HFF-Myc (cell line): ENCODE measurements around the gene AMBN.
"Not testable (repeated sequence)": the region's sequence is repeated elsewhere in the genome, so short reads cannot be mapped to it uniquely, and the experiment has no call there.

Source experiments
- DNase-seq: peaks from one replicate; pipeline ENCODE4 v3.0.0-alpha.2; 2011; ENCODE audit warnings: low read depth; ENCODE audit errors: extremely low read depth
- H3K4me3 ChIP-seq: replicated peaks from 2 replicates; pipeline ENCODE4 v1.5.1; 2011; ENCODE audit warnings: low read depth, mild to moderate bottlenecking, control low read depth, low read length
- CTCF ChIP-seq: IDR thresholded peaks from 2 replicates; pipeline ENCODE4 v1.5.1; 2012; ENCODE audit warnings: mild to moderate bottlenecking, low read depth, low read length, control low read depth; ENCODE audit errors: missing control alignments

The AMBN gene

GRCh38 chr4:70630162-70630561 is 38.1 kb downstream of the AMBN start:
- no peak for TF ChIP-seq CTCF
- DNase-seq, result no peak
- no peak overlapping the region for H3K4me3 ChIP-seq

GRCh38 chr4:70632028-70632427 is 40.0 kb downstream of the AMBN start:
- TF ChIP-seq CTCF, result no peak
- DNase-seq, result no peak
- no peak overlapping the region for H3K4me3 ChIP-seq

DNA sequence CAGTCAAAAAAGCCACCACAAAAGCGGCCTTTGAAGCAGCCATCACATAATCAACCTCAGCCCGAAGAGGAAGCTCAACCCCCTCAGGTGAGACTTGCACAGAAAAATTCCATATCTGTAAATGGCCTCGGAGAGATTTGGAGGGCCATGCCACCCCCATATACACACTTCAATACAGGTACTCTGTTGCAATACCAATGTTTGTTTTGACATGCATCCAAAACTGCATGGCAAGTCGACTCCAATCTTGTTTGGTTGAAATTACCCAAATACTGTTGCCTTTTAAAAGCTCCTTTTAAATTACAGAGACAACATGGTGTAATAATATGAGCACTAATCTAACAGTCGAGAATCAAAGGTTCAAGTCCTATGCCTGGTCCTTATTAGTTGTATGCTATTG is 42.4 kb downstream of the AMBN start:
- DNase-seq, result no peak
- H3K4me3 ChIP-seq, result no peak overlapping the region
- TF ChIP-seq CTCF, result no peak

GRCh38 chr4:70637239-70637913 is 45.3 kb downstream of the AMBN start:
- H3K4me3 ChIP-seq, result no peak overlapping the region

GRCh38 chr4:70640192-70640591 is 48.1 kb downstream of the AMBN start:
- TF ChIP-seq CTCF, result no peak
- no peak for DNase-seq
- H3K4me3 ChIP-seq, result no peak overlapping the region

More at GRCh38 chr4:70637239-70637913, 45.3 kb downstream of the AMBN start:
- DNase-seq, result no peak
- no peak for TF ChIP-seq CTCF

DNA sequence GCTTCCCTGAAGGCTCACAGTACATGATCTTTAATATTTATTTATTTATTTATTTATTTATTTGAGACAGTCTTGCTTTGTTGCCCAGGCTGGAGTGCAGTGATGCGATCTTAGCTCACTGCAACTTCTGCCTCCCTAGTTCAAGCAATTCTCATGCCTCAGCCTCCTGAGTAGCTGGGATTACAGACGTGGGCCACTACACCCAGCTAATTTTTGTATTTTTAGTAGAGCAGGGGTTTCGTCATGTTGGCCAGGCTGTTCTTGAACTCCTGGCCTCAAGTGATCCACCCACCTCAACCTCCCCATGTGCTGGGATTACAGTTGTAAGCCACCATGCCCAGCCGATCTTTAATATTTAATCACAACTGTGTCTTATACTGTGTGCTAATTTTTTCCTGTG is 58.7 kb downstream of the AMBN start:
- not testable (repeated sequence) for DNase-seq, H3K4me3 ChIP-seq

DNA sequence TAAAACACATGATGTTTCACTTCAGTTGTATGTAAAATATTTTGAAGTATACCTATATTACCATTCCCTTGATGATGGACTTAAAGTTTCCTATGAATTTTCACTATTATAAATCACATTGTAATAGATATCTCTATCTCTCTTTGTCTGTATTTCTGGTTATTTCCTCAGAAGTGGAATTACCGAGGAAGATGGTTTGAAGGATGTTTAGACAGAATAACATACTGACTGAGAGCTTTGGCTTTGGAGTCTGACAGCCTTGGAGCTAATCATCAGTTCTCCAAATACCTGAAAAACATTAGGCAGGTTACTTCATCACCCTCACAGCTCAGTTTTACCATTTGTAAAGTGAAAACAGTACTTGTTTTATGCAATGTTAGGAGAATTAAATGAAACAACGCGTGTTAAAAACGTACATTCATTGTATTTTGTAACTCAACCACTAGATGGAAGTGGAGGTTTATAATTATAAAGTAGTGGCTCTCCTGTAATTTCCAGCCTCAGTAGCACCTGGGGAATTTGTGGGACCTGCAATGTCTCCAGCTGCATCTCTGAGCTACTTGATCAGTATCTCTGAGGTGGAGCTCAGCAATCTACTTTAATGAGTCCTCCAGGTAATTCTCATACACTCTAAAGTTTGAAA is 59.9 kb downstream of the AMBN start:
- peak; percentile 25 for TF ChIP-seq CTCF
- H3K4me3 ChIP-seq, result no peak overlapping the region
- no peak for DNase-seq
